Upper lobe of right lung (tissue), 1 donor: ENCODE data around the gene SPATS2. TPM values are rescaled to one million over a fixed set of nuclear protein-coding genes. Genes with fewer than 3 reads are reported as not detected.
"Not testable (repeated sequence)": the region's sequence is repeated elsewhere in the genome, so short reads cannot be mapped to it uniquely, and the experiment has no call there.

Experiments used
- ATAC-seq: fragments of 200-7000 bp; cut with Tn5 transposase; one replicate; pipeline ENCODE4 v1.9.1; 2020; ENCODE audit warnings: mild to moderate bottlenecking, moderate library complexity
- DNase-seq: peaks from one replicate; pipeline ENCODE4 v3.0.0-alpha.2; 2020
- H3K27ac ChIP-seq: fragments of 200-600 bp; one replicate; pipeline ENCODE4 v1.8.0; 2022
- H3K27me3 ChIP-seq: fragments of 200-600 bp; one replicate; pipeline ENCODE4 v1.8.0; 2022; ENCODE audit warnings: mild to moderate bottlenecking
- H3K36me3 ChIP-seq: fragments of 200-600 bp; one replicate; pipeline ENCODE4 v1.8.0; 2022
- H3K4me1 ChIP-seq: fragments of 200-600 bp; one replicate; pipeline ENCODE4 v1.8.0; 2022
- H3K4me3 ChIP-seq: fragments of 200-600 bp; one replicate; pipeline ENCODE4 v1.8.0; 2022; ENCODE audit warnings: mild to moderate bottlenecking
- H3K9me3 ChIP-seq: fragments of 200-600 bp; one replicate; pipeline ENCODE4 v1.8.0; 2022
- intact Hi-C: fragments of 100-400 bp; cut with DNase I; formaldehyde crosslinking; loops from one replicate; pipeline ENCODE4 v1.11.0; 2022
- long read RNA-seq: library from polyadenylated mRNA; unstranded; transcript quantifications from one replicate; pipeline ENCODE4 v2.0.0, GENCODE V29; 2021
- total RNA-seq: library from RNA; stranded (reverse); fragmentation: NEBNext Ultra II Directional; extraction: Animal tissue kit (Norgen Biotek cat#: 25700); gene quantifications from one replicate; pipeline ENCODE4 v1.2.1, GENCODE V29; 2021
- TF ChIP-seq, protein P1 (sequence below): fragments of 200-600 bp; IDR thresholded peaks from one replicate; pipeline ENCODE4 v1.8.0; 2022; ENCODE audit warnings: antibody characterized with exemption
- donor health status: DM: no; HTN: yes; CAD: no; lungs with severe emphysema.

Gene SPATS2
- 12.6 TPM for total RNA-seq
- long read RNA-seq, transcript SPATS2-222 (14 exons, 2,993 nt) = minor isoform, 8 of 40 reads
- long read RNA-seq, transcript SPATS2-201 (13 exons, 3,158 nt) = major isoform, 11 of 40 reads
- long read RNA-seq, partial matches to known transcripts = 5 of 40 reads
- long read RNA-seq, other reads (novel, unspliced or antisense) = 12 of 40 reads

DNA sequence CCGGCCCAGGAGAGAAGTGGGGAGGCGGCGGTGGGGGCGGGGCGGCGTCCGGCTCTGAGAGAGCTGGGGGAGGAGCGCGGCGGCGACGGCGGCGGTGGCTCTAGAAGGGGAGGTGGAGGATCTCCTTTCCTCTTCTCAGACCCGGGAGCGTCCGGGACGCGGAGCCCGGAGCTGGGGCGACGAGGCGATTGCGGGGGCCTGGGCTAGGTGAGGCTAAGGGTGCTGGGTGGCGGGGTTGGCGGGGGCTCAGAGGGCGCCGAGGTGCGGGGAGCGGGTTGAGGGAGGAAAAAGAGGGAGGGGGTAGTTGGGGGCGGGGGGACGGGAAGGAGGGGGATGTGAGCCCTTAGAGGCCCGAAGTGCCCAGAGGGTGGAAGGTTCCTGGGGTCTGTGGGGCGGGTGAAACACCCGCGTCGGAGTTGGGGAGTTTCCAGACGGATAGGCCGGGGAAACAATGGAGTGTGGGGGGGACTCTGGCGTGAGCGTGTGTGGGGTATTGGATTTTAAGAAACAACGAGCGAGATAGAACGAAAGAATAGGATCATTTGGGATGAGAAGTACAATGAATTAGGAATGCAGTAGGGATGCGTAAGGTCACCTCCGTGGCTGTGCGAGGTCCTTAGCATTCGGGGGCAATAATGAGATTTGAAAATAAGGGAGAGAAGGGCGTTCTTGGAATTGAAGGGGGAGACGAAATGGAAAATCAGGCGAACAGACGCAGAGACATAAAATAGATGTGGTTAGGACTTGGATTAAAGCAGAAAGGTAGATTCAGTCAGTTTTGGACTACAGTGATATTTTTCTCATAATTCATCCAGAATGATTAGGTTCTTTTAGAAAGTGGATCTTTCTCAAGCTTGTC lies at the start of gene SPATS2:
SPATS2 (plus strand) TSS at position 82 of the 859 bp plus-strand sequence. CDS start 93,551 bp downstream, outside the sequence.
- intact Hi-C loops = no loop called here
- peak; percentile 97 for DNase-seq
- Histone ChIP-seq H3K4me1 (peaks cover 24% of the 10 kb centered on the region), H3K4me3 (peak within 1 kb of the TSS; percentile 86), H3K27me3 (no peaks in the 10 kb centered on the region), H3K27ac (peak within 1 kb of the TSS; percentile 91), H3K36me3 (no peaks in the 10 kb centered on the region), H3K9me3 (no peaks in the 10 kb centered on the region)
- TF ChIP-seq, protein P1, sequence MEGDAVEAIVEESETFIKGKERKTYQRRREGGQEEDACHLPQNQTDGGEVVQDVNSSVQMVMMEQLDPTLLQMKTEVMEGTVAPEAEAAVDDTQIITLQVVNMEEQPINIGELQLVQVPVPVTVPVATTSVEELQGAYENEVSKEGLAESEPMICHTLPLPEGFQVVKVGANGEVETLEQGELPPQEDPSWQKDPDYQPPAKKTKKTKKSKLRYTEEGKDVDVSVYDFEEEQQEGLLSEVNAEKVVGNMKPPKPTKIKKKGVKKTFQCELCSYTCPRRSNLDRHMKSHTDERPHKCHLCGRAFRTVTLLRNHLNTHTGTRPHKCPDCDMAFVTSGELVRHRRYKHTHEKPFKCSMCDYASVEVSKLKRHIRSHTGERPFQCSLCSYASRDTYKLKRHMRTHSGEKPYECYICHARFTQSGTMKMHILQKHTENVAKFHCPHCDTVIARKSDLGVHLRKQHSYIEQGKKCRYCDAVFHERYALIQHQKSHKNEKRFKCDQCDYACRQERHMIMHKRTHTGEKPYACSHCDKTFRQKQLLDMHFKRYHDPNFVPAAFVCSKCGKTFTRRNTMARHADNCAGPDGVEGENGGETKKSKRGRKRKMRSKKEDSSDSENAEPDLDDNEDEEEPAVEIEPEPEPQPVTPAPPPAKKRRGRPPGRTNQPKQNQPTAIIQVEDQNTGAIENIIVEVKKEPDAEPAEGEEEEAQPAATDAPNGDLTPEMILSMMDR = no peak
- peak; percentile 1 for ATAC-seq

DNA sequence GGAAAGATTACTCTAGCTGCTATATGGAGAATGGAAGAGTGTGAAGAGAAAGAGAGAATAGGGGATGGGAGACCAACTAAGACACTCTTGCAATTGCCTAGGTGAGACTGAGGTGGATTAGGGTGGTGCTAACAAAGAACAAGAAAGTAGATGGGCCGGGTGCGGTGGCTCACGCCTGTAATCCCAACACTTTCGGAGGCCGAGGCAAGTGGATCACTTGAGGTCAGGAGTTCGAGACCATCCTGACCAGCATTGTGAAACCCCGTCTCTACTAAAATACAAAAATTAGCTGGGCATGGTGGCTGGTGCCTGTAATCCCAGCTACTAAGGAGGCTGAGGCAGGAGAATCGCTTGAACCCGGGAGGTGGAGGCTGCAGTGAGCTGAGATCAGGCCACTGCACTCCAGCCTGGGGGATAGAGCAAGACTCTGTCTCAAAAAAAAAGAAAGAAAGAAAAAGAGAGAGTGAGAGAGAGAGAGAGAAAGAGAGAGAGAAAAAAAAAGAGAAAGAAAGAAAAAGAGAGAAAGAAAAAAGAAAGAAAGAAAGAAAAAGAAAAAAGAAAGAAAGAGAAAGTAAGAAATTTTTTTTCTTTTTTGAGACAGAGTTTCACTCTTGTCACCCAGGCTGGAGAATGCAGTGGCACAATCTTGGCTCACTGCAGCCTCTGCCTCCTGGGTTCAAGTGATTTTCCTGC lies 46.7 kb upstream of the SPATS2 start:
- H3K27ac ChIP-seq, intact Hi-C loops, ATAC-seq, DNase-seq, H3K9me3 ChIP-seq, H3K36me3 ChIP-seq, H3K4me3 ChIP-seq, H3K27me3 ChIP-seq: not testable (repeated sequence)
- H3K4me1 ChIP-seq = peaks cover 11% of the 10 kb centered on the region

DNA sequence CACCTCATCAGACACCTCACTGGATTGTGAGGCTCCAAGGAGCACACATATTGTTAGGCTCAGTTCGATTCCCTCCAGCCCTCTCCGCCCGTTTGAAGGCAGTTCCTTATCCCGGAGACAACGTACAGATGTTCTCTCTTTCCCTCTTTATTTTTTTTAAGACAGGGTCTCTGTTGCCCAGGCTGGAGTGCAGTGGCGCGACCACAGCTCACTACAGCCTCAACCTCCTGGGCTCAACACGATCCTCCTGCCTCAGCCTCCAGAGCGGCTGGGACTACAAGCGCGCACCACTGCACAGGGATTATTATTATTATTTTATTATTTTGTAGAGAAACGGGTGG lies 44.9 kb upstream of the SPATS2 start:
- Histone ChIP-seq H3K4me1 (peaks cover 11% of the 10 kb centered on the region), H3K27ac (peak overlapping the region; percentile 59), H3K4me3 (peak overlapping the region; percentile 77), H3K27me3 (no peaks in the 10 kb centered on the region), H3K36me3 (no peaks in the 10 kb centered on the region), H3K9me3 (no peaks in the 10 kb centered on the region)
- TF ChIP-seq, protein P1 = no peak
- intact Hi-C loops = no loop called here
- ATAC-seq (no peak), DNase-seq (no peak)

DNA sequence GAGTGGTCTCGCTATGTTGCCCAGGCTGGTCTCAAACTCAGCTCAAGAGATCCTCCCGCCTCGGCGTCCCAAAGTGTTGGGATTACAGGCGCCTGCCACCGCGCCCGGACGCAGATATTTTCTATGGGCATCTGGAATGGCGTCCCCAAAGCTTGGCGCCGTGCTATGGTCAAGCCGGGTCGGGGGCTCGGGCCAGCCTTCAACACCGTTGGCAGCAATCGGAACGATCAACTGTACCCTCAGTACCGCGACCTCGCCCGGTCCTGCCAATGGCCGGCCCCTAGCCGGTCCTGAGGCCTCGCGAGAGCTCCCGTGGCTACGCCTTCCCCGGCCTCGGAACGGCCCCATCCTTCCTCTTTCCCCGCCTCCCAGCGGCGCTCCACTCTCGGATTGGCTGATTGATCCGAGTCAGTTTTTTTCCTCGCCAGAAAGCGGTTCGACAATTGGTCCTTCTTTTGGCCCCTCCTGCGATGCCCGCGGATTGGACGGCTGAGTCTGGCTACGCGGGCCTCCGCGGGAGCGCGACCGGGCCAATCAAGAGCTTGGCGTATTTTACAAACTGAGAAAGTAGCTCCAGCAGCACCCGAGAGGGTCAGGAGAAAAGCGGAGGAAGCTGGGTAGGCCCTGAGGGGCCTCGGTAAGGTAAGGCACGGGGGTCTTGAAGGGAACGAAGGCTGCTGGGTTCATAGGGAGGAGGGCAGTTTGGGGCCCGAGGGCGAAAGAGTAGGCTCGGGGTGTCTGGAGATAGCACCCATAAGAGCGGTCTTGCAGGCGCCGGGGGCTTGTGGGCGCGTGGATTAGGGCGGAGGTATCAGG lies 44.3 kb upstream of the SPATS2 start, which contains the start of gene TROAP:
TROAP (plus strand) TSS at position 548 of the 816 bp plus-strand sequence. CDS start 354 bp downstream, outside the sequence.
- Histone ChIP-seq H3K27me3 (no peaks in the 10 kb centered on the region), H3K27ac (peak within 1 kb of the TSS; percentile 59), H3K9me3 (no peaks in the 10 kb centered on the region), H3K36me3 (no peaks in the 10 kb centered on the region), H3K4me3 (peak within 1 kb of the TSS; percentile 77), H3K4me1 (peaks cover 11% of the 10 kb centered on the region)
- ATAC-seq (peak; percentile 100), DNase-seq (peak; percentile 99)
- intact Hi-C loops = no loop called here
- TF ChIP-seq, protein P1 = no peak

DNA sequence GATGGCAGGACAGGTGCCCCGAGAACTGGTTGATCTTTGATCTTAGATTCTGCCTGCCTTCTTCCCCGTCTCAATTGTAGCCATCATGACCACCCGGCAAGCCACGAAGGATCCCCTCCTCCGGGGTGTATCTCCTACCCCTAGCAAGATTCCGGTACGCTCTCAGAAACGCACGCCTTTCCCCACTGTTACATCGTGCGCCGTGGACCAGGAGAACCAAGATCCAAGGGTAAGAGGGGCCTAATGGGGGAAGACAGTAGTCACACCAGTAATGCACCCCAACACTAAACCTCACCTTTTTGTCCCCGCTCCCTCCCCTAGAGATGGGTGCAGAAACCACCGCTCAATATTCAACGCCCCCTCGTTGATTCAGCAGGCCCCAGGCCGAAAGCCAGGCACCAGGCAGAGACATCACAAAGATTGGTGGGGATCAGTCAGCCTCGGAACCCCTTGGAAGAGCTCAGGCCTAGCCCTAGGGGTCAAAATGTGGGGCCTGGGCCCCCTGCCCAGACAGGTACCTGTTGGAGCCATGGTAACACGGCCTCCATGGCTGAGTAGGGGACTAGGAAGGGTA lies 43.7 kb upstream of the SPATS2 start:
- no peak overlapping the region for H3K27ac ChIP-seq
- no peaks in the 10 kb centered on the region for H3K9me3 ChIP-seq
- no peak for DNase-seq
- no peaks in the 10 kb centered on the region for H3K36me3 ChIP-seq
- peak overlapping the region; percentile 77 for H3K4me3 ChIP-seq
- no peak for ATAC-seq
- no peaks in the 10 kb centered on the region for H3K27me3 ChIP-seq
- peaks cover 11% of the 10 kb centered on the region for H3K4me1 ChIP-seq
- intact Hi-C loops = no loop called here
- TF ChIP-seq, protein P1 = no peak
